Fibroblast of skin of left quadriceps (primary cell): ENCODE data around the gene IBTK.
"Not testable (repeated sequence)": the region's sequence is repeated elsewhere in the genome, so short reads cannot be mapped to it uniquely, and the experiment has no call there.

ENCODE experiments used
- DNase-seq, 2 experiments: peaks; one replicate each; pipeline ENCODE4 v3.0.0-alpha.2; 2013; ENCODE audit warnings: low read depth in 2 of 2

The IBTK gene, protein sequence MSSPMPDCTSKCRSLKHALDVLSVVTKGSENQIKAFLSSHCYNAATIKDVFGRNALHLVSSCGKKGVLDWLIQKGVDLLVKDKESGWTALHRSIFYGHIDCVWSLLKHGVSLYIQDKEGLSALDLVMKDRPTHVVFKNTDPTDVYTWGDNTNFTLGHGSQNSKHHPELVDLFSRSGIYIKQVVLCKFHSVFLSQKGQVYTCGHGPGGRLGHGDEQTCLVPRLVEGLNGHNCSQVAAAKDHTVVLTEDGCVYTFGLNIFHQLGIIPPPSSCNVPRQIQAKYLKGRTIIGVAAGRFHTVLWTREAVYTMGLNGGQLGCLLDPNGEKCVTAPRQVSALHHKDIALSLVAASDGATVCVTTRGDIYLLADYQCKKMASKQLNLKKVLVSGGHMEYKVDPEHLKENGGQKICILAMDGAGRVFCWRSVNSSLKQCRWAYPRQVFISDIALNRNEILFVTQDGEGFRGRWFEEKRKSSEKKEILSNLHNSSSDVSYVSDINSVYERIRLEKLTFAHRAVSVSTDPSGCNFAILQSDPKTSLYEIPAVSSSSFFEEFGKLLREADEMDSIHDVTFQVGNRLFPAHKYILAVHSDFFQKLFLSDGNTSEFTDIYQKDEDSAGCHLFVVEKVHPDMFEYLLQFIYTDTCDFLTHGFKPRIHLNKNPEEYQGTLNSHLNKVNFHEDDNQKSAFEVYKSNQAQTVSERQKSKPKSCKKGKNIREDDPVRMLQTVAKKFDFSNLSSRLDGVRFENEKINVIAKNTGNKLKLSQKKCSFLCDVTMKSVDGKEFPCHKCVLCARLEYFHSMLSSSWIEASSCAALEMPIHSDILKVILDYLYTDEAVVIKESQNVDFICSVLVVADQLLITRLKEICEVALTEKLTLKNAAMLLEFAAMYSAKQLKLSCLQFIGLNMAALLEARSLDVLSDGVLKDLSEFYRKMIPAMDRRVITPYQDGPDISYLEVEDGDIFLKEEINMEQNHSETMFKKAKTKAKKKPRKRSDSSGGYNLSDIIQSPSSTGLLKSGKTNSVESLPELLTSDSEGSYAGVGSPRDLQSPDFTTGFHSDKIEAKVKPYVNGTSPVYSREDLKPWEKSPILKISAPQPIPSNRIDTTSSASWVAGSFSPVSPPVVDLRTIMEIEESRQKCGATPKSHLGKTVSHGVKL (N-terminal part only)

DNA sequence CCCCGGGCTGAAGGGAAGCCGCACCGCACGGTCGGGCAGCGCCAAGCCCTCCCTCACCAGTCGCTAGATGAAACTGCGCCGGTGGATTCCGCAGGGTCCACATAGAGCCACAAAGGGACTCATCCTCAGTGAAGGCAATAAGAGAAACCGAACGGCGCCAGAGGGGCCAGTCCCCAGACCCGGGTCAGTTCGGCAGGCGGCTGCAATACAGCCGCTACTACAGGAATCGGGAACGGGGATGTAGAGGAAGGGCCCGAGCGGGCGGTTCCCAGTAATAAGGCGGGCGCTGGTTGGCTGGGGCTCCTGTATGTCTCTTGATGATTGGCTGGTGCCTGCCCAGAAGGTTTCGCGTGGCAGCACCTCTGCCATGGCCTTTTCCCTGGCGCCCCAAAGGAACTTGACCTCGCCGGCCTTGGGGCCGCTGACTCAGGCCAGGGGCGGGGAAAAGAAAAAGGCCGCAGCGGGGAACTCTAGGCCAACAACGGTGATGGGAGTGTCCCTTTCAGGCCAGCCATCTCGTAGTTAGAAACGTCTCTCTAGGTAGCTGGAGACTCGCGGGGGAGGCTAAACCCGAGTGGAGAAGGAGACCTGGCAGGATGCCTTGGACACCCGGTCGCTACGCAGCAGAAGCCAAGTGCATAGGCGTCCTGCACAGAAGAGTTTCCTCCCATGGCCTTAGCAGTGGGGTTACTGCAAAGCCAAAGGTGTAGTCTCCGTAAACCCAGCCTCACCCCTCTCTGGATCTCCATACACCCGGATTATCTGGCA lies at the start of gene IBTK:
Gene IBTK, minus strand, starts transcription at position 240 of the 768 bp plus-strand sequence. CDS start 7,258 bp downstream, outside the sequence.
- peak; percentile 81 for DNase-seq

- no peak for DNase-seq
Measured at GRCh38 chr6:82283771-82284410, 36.3 kb upstream of the IBTK start.

GRCh38 chr6:82281550-82281949 lies 34.0 kb upstream of the IBTK start:
- not testable (repeated sequence) for DNase-seq

- DNase-seq, result no peak
Measured at GRCh38 chr6:82277686-82278085, 30.1 kb upstream of the IBTK start.

DNA sequence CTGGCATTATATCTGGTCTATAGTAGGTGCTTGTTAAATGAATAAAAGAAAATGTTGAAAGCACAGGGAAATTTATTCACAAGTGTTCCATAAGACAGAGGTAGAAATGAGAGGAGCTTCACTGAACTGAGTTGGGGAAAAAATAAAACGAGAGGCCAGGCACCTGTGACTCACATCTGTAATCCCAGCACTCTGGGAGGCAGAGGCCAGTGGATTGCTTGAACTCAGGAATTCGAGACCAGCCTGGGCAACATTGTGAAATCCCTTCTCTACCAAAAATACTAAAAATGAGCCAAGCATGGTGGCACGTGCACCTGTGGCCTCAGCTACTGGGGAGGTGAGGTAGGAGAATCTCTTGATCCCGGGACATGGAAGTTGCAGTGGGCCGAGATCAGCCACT lies 28.1 kb upstream of the IBTK start:
- DNase-seq, result no peak

DNA sequence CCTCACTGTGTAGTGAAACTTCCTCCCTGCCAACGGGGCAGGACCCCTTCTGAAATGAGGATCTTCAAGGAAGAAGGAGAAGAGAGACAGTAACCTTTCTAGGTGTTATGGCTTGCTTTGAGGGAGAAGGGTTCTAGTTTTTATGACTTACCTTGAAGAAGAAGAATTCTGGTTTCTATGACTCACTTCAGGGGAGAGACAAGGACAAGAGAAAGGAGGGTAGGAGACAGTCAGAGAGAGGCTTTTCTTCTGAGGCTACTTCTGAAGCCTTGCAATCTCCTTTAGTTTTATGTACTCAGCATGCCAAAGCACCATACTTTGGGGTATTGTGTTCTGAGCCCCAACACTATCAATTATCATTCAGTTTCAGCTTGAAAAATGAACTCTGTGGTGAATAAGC lies 25.8 kb upstream of the IBTK start:
- DNase-seq, result no peak

GRCh38 chr6:82270881-82271635 lies 23.5 kb upstream of the IBTK start:
- DNase-seq, result no peak

- no peak for DNase-seq
Measured at GRCh38 chr6:82268301-82268846, 20.8 kb upstream of the IBTK start.

GRCh38 chr6:82264824-82265223 lies 17.3 kb upstream of the IBTK start:
- DNase-seq, result no peak

- no peak for DNase-seq
Measured at GRCh38 chr6:82264321-82264720, 16.8 kb upstream of the IBTK start.

DNA sequence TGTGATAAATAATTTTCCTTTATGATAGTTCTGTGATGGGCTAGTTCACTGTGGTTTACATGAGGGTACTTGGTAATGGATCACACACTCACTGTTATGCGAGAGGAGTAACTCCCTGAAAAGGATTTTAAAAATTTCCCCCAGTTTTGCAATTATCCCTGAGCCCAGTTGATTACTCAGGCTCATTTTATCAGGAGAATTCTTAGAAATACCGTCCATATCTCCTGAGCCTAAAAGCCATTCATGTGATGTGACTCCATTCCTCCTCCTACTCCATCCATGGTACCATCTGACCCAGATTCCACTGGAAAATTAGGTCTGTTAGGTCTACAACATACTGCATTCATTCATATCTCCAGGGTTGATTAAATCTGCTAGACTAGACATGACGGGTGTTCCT lies 16.4 kb upstream of the IBTK start:
- DNase-seq, result no peak

GRCh38 chr6:82260997-82261732 lies 13.6 kb upstream of the IBTK start:
- DNase-seq, result no peak

GRCh38 chr6:82259389-82259788 lies 11.8 kb upstream of the IBTK start:
- DNase-seq, result no peak

DNA sequence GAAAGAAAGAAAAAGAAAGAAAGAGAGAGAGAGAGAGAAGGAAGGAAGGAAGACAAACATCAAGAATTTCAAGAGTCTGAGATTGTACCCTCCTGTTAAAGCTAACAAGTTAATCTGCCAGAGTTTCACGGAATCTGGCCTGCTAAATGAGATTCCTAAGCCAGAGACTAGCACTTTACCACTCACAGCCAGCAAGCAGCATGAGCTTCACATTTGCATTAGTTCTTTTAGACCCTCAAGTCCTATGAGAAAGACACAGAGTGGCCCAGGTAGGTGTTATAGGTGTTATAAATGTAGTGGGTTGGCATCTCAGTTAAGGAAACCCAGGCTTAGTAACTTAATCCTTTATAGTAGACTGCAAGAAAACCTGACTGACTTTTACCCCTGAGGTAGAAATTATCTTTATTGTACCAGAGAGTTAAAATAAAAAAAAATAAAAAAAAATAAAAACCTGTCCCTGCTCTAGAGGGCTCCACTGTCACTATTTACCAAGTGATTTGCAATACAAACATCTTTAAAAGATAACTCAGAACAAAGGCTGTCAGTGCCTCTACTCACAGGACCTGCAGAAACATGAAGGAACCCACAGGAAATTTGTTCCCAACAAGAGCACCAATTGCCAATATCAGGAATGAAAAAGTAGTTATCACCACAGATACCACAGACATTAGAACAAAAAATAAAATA lies 9.7 kb upstream of the IBTK start:
- DNase-seq, result no peak

- not testable (repeated sequence) for DNase-seq
Measured at GRCh38 chr6:82254722-82255121, 7.2 kb upstream of the IBTK start.

- no peak for DNase-seq
Measured at GRCh38 chr6:82251942-82252341, 4.4 kb upstream of the IBTK start.

- DNase-seq, result no peak
Measured at GRCh38 chr6:82249381-82250253, 2.1 kb upstream of the IBTK start.
